Activated CD4-positive, alpha-beta T cell treated with anti-CD3 and anti-CD28 coated beads, Interleukin-2, amount 10 ng/mL, durations not matched to agents 7 days and 5 days (primary cell): ENCODE measurements around the gene STK32B. TPM values are rescaled to one million over a fixed set of nuclear protein-coding genes. Genes with fewer than 3 reads are reported as not detected.
"Not testable (repeated sequence)": the region's sequence is repeated elsewhere in the genome, so short reads cannot be mapped to it uniquely, and the experiment has no call there.

Experiments used
- CTCF ChIA-PET: fragments of 350-600 bp; sonication (Branson Sonifier 250); formaldehyde crosslinking; loops from one replicate; lab custom pipeline; 2021; ENCODE audit warnings: antibody characterized with exemption; lab: Charles Lee
- POLR2A ChIA-PET: fragments of 350-600 bp; sonication (Branson Sonifier 250); formaldehyde crosslinking; loops from one replicate; lab custom pipeline; 2021; ENCODE audit warnings: antibody characterized with exemption; lab: Charles Lee
- DNase-seq: peaks from one replicate; pipeline ENCODE4 v3.0.0-alpha.2; 2020
- H3K27ac Mint-ChIP-seq: one replicate; pipeline ENCODE4 v1.8.0; 2021; ENCODE audit warnings: mild to moderate bottlenecking, moderate library complexity, mixed read lengths
- H3K27me3 Mint-ChIP-seq: one replicate; pipeline ENCODE4 v1.8.0; 2021; ENCODE audit warnings: mixed read lengths
- H3K36me3 Mint-ChIP-seq: one replicate; pipeline ENCODE4 v1.8.0; 2021; ENCODE audit warnings: low read depth, mixed read lengths
- H3K4me1 Mint-ChIP-seq: one replicate; pipeline ENCODE4 v1.8.0; 2021; ENCODE audit warnings: mixed read lengths
- H3K4me3 Mint-ChIP-seq: one replicate; pipeline ENCODE4 v1.8.0; 2021; ENCODE audit warnings: mild to moderate bottlenecking, moderate library complexity, mixed read lengths
- H3K9me3 Mint-ChIP-seq: one replicate; pipeline ENCODE4 v1.8.0; 2021; ENCODE audit warnings: mixed read lengths
- total RNA-seq, 2 experiments: library from RNA; stranded (reverse); gene quantifications; one replicate each; pipeline ENCODE4 v1.2.3, GENCODE V29; 2021

Gene STK32B
- total RNA-seq, 2 experiments from 2014 or later: not detected

DNA sequence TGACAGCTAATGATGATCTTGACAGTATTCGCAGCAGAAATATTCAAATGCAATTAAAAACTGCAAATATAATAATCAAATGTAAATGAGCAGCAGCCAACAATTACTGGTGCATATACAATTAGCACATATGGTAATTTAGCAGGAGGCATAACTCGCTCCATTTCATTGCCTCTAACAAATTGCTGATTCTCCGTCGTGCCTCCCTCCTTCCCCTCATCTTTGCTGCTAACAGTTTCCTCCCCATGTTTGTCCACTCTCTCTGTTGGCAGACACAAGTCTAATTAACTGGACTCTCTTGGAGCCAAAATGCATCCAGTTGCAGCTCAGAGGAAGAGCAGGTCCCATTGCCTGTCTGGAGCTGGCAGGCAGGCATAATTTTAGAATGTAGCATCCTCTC lies 210.6 kb downstream of the STK32B start:
- DNase-seq: no peak
- Mint-ChIP-seq H3K27ac (no peak overlapping the region), H3K36me3 (no peaks in the 10 kb centered on the region), H3K27me3 (no peaks in the 10 kb centered on the region), H3K9me3 (no peaks in the 10 kb centered on the region), H3K4me3 (no peak overlapping the region), H3K4me1 (no peaks in the 10 kb centered on the region)
- CTCF ChIA-PET: no interaction called here
- POLR2A ChIA-PET: no interaction called here

DNA sequence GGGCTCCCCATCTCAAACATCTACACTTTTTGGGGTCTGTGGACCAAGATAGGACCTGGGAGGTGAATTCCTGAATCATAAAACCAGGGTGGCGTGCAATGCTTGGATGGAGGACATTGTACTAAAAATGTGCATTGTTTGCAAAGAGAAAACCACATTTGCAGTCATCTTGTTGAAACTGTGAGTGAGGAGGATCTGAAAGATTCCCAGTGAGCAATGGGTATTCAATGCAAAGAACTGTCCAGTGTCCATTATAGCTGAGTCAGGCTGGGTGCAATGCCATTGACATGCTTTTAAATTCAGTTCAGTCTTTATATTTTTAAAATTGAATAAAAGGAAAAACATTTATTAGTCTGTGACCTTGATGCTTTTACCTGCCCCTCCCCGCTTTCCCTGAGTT lies 215.7 kb downstream of the STK32B start:
- H3K27me3 Mint-ChIP-seq: peaks cover 3% of the 10 kb centered on the region
- H3K9me3 Mint-ChIP-seq: no peaks in the 10 kb centered on the region
- ChIA-PET POLR2A (no interaction called here), CTCF (no interaction called here)
- no peak overlapping the region for H3K27ac Mint-ChIP-seq
- H3K36me3 Mint-ChIP-seq: no peaks in the 10 kb centered on the region
- H3K4me3 Mint-ChIP-seq: no peak overlapping the region
- DNase-seq: no peak
- no peaks in the 10 kb centered on the region for H3K4me1 Mint-ChIP-seq

DNA sequence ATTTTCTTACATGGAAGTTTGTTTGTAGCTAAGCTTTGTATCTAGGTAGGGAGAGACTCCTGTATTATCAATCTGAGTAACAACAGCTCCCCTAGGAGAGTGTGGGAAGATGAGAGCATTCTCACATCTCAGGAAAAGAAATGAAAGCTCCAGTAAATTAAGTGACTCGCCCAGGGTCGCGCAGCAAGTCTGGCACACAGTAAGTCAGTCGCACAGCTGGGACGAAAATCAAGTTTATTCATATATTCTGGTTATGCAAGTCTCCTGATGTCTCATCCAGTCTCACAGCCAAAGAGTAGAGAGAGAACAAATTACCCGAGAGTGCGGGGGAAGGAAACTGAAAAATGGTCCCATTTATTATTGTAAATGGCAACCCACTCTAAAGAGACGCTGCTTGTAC lies 216.1 kb downstream of the STK32B start:
- Mint-ChIP-seq H3K36me3 (no peaks in the 10 kb centered on the region), H3K4me3 (no peak overlapping the region), H3K27me3 (peaks cover 3% of the 10 kb centered on the region), H3K4me1 (no peaks in the 10 kb centered on the region), H3K9me3 (no peaks in the 10 kb centered on the region), H3K27ac (no peak overlapping the region)
- no peak for DNase-seq
- ChIA-PET POLR2A (no interaction called here), CTCF (no interaction called here)

DNA sequence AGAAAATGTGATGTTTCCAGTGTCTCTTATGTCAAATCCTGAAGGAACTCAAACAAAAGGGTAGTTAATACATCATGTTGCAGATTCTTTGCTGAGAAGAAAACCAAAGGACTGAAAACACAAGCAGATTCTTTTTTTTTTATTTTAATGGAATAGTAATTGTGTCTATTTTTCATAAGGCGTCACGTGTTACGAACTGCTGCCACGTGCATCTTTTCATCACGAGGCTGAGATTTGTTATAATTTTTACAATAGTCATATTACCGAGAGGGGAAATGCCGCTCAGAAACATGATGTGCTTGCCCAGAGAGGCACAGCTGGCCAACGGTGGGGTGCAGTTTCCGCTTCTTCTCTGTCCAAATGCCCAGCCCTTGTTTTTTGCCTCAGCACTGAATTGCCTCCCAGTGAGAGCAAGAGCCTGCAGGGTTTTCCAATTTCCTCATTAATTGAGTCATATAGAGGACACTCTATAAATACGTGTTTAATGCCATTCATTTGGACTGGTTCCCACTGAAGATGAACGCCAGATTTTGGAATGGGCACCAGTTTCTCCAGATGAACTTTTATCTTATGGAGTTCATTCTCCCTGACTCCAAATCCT lies 225.3 kb downstream of the STK32B start:
- Mint-ChIP-seq H3K4me1 (peaks cover 1% of the 10 kb centered on the region), H3K9me3 (peaks cover 6% of the 10 kb centered on the region), H3K27me3 (no peaks in the 10 kb centered on the region), H3K36me3 (no peaks in the 10 kb centered on the region), H3K27ac (no peak overlapping the region), H3K4me3 (no peak overlapping the region)
- ChIA-PET POLR2A (no interaction called here), CTCF (no interaction called here)
- DNase-seq: no peak

DNA sequence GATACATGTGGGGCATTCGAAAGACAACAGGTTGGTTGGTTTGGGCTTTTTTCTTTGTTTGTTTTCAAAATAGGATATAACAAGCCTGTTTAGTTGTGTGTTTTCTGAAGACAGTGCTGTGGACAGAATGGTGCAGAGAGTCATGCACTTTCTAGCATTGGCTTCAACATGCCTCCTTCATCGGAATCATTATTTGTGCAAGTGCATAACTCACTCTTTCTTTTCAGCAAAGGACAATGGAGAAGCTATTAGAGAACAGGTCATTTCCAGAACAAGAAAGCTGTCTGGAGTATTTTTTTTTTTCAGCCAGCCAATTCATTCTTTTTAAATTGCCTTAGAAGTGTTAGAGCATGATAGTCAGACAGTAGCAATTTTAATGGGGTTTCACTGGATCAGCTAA lies 225.8 kb downstream of the STK32B start:
- ChIA-PET POLR2A (no interaction called here), CTCF (no interaction called here)
- H3K9me3 Mint-ChIP-seq: peaks cover 6% of the 10 kb centered on the region
- no peak overlapping the region for H3K4me3 Mint-ChIP-seq
- no peak overlapping the region for H3K27ac Mint-ChIP-seq
- H3K27me3 Mint-ChIP-seq: no peaks in the 10 kb centered on the region
- no peak for DNase-seq
- no peaks in the 10 kb centered on the region for H3K36me3 Mint-ChIP-seq
- H3K4me1 Mint-ChIP-seq: peaks cover 1% of the 10 kb centered on the region

DNA sequence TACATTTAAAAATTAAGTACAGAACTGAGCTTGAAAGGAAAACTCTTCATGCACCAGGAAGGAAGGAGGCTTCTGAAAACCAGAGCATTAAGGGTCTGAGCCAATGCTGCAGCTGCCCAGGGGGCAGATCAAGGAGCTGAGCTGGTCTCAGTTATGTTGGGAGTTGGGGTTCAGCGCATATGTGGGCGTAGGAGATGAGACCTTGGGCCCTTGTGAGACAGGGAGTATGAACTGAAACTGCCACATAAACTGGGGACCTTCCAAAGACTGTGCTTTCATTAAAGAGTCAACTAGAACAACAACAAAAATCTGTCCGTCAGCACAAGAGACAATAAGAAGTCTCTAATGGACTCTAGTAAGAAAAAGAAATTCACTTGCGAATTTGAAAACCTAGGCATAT lies 226.9 kb downstream of the STK32B start:
- H3K27me3 Mint-ChIP-seq: peaks cover 4% of the 10 kb centered on the region
- ChIA-PET POLR2A (no interaction called here), CTCF (no interaction called here)
- H3K27ac Mint-ChIP-seq: no peak overlapping the region
- peaks cover 1% of the 10 kb centered on the region for H3K4me1 Mint-ChIP-seq
- DNase-seq: no peak
- no peaks in the 10 kb centered on the region for H3K36me3 Mint-ChIP-seq
- H3K4me3 Mint-ChIP-seq: no peak overlapping the region
- H3K9me3 Mint-ChIP-seq: peaks cover 6% of the 10 kb centered on the region

DNA sequence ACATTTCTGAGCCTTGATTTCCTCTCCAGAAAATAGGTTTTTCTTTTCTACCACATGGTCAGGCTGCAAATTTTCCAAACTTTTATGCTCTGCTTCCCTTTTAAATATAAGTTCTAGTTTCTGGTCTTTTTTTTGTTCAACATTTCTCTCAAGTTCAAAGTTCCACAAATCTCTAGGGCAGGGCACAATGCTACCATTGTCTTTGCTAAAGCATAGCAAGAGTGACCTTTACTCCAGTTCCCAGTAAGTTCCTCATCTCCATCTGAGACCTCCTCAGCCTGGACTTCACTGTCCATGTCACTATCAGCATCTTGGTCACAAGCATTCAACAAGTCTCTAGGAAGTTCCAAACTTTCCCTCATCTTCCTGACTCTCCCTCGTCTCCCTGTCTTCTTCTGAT lies 228.8 kb downstream of the STK32B start:
- DNase-seq, H3K9me3 Mint-ChIP-seq, H3K4me1 Mint-ChIP-seq, POLR2A ChIA-PET, H3K27ac Mint-ChIP-seq, CTCF ChIA-PET, H3K27me3 Mint-ChIP-seq, H3K36me3 Mint-ChIP-seq, H3K4me3 Mint-ChIP-seq: not testable (repeated sequence)

DNA sequence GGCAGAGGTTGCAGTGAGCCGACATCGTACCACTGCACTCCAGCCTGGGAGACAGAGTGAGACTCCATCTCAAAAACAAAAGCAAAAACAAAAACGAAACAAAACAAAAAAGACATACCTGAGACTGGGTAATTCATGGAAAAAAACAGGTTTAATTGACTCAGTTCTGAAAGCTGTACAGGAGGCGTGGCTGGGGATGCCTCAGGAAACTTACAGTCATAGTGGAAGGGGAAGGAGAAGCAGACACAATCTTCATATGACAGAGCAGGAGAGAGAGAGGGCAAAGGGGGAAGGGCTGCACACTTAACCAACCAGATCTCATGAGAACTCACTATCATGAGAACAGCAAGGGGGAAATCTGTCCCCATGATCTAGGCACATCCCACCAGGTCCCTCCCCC lies 229.5 kb downstream of the STK32B start:
- CTCF ChIA-PET: no interaction called here

DNA sequence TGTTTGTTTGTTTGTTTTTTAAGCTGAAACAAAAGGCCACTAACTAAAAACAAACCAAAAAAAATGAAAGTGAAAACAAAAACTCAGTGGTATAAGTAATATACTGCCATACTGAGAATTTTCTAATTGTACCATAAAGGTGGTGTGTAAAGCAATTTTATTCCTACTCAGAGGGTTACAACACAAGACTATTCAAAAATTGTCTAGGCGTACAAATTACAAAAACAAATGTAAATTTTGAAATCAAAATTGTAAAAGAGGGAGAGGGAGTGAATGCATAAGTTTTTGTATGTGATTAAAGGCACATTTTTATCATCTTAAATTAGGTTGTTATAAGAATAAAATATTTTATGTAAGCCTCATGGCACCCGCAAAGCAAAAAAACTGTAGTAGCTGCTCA lies 232.6 kb downstream of the STK32B start:
- H3K27ac Mint-ChIP-seq: no peak overlapping the region
- ChIA-PET POLR2A (no interaction called here), CTCF (no interaction called here)

More for the DNA sequence above, 229.5 kb downstream of the STK32B start:
- no peaks in the 10 kb centered on the region for H3K36me3 Mint-ChIP-seq
- H3K27me3 Mint-ChIP-seq: peaks cover 4% of the 10 kb centered on the region
- H3K4me3 Mint-ChIP-seq: no peak overlapping the region
- no peak overlapping the region for H3K27ac Mint-ChIP-seq
- H3K9me3 Mint-ChIP-seq: no peaks in the 10 kb centered on the region
- peaks cover 1% of the 10 kb centered on the region for H3K4me1 Mint-ChIP-seq
- no peak for DNase-seq
- POLR2A ChIA-PET: no interaction called here

DNA sequence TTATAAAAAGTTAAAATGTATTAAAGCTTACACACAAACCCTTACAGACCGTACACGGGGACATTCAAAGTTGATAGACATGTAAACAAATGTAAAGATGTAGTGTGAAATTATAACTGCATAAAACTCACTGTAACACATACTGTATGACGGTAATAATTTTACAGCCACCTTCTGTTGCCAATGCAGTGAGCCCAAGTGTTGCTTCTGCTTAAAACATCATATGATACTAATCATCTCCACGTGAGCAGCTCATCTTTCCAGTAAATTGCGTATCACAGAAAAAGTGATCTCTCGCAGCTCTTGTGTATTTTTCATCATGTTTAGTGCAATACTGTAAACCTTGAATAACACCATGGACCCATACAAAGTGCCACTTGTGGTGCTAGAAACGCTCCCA lies 233.2 kb downstream of the STK32B start:
- ChIA-PET POLR2A (no interaction called here), CTCF (no interaction called here)

More for the DNA sequence above, 232.6 kb downstream of the STK32B start:
- DNase-seq: no peak
- no peaks in the 10 kb centered on the region for H3K36me3 Mint-ChIP-seq
- peaks cover 4% of the 10 kb centered on the region for H3K27me3 Mint-ChIP-seq
- no peaks in the 10 kb centered on the region for H3K9me3 Mint-ChIP-seq
- no peak overlapping the region for H3K4me3 Mint-ChIP-seq
- peaks cover 1% of the 10 kb centered on the region for H3K4me1 Mint-ChIP-seq

DNA sequence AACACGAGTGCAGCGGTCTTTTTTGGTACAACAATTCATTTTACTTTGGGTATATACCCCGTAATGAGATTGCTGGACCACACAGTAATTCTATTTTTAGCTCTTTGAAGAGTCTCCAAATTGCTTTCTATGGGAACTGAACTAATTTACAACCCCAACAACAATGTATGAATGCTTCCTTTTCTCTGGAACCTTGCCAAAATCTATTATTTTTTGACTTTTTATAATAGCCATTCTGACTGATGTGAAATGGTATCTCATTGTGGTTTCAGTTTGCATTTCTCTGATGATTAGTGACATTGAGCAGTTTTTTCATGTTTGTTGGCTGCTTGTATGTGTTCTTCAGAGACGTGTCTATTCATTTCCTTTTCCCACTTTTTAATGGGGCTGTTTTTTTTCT lies 240.8 kb downstream of the STK32B start:
- Mint-ChIP-seq H3K36me3 (no peaks in the 10 kb centered on the region), H3K4me1 (no peaks in the 10 kb centered on the region), H3K27ac (no peak overlapping the region), H3K27me3 (no peaks in the 10 kb centered on the region), H3K9me3 (no peaks in the 10 kb centered on the region), H3K4me3 (no peak overlapping the region)
- no peak for DNase-seq
- ChIA-PET POLR2A (no interaction called here), CTCF (no interaction called here)

More for the DNA sequence above, 233.2 kb downstream of the STK32B start:
- no peak overlapping the region for H3K4me3 Mint-ChIP-seq
- peaks cover 4% of the 10 kb centered on the region for H3K27me3 Mint-ChIP-seq
- no peaks in the 10 kb centered on the region for H3K36me3 Mint-ChIP-seq
- no peak for DNase-seq
- H3K9me3 Mint-ChIP-seq: no peaks in the 10 kb centered on the region
- peaks cover 1% of the 10 kb centered on the region for H3K4me1 Mint-ChIP-seq
- no peak overlapping the region for H3K27ac Mint-ChIP-seq

DNA sequence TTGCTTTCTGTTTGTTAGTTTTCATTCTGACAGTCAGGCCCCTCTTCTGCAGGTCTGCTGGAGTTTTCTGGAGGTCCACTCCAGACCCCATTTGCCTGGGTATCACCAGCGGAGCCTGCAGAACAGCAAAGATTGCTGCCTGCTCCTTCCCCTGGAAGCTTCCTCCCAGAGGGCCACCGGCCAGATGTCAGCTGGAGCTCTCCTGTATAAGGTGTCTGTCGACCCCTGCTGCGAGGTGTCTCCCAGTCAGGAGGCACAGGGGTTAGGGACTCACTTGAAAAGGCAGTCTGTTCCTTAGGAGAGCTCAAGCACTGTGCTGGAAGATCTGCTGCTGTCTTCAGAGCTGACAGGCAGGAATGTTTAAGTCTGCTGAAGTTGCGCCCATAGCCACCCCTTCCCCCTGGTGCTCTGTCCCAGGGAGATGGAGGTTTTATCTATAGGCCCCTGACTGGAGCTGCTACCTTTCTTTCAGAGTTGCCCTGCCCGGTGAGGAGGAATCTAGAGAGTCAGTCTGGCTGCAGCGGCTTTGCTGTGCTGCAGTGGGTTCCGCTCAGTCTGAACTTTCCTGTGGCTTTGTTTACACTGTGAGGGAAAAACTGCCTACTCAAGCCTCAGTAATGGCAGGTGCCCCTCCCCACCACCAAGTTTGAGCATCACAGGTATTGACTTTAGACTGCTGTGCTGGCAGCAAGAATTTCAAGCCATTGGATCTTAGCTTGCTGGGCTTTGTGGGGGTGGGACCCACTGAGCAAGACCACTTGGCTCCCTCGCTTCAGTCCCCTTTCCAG lies 246.9 kb downstream of the STK32B start:
- H3K36me3 Mint-ChIP-seq, H3K4me3 Mint-ChIP-seq, H3K4me1 Mint-ChIP-seq, CTCF ChIA-PET, H3K27me3 Mint-ChIP-seq, POLR2A ChIA-PET, DNase-seq, H3K9me3 Mint-ChIP-seq, H3K27ac Mint-ChIP-seq: not testable (repeated sequence)

DNA sequence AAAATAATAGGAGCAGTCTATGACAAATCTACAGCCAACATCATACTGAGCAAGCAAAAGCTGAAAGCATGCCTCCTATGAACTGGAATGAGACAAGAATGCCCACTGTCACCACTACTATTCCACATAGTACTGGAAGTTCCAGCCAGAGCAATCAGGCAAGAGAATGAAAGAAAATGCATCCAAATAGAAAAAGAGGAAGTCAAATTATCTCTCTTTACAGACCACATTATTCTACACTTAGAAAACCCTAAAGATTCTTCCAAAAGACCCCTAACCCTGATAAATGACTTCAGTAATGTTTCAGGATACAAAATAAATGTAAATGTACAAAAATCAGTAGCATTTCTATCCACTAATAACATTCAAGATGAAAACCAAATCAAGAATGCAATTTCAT lies 249.0 kb downstream of the STK32B start:
- Mint-ChIP-seq H3K36me3 (no peaks in the 10 kb centered on the region), H3K27ac (no peak overlapping the region), H3K4me1 (no peaks in the 10 kb centered on the region), H3K27me3 (peaks cover 2% of the 10 kb centered on the region), H3K9me3 (no peaks in the 10 kb centered on the region), H3K4me3 (no peak overlapping the region)
- POLR2A ChIA-PET: no interaction called here
- no peak for DNase-seq
- CTCF ChIA-PET: no interaction called here

DNA sequence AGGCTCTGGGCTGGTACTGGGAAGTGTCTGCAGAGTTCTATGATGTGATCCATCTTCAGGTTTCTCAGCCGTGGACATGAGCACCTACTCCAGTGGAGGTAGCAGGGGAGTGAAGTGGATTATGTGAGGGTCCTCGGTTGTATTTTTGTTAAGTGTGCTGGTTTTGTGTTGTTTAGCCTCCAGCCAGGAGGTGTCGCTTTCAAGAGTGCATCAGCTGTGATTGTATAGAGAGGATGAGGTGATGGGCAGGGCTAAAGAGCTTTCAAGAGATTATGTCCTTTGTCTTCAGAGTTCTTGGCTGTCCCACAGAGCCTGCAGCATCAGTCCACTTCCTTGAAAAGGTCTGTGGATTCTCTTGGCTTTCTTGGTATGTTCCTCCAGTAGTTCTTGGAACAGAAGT lies 256.6 kb downstream of the STK32B start:
- Mint-ChIP-seq H3K36me3 (no peaks in the 10 kb centered on the region), H3K4me3 (no peak overlapping the region), H3K9me3 (no peaks in the 10 kb centered on the region), H3K27ac (no peak overlapping the region), H3K4me1 (no peaks in the 10 kb centered on the region), H3K27me3 (no peaks in the 10 kb centered on the region)
- CTCF ChIA-PET: no interaction called here
- DNase-seq: no peak
- POLR2A ChIA-PET: no interaction called here
